HT1080 (cell line): ENCODE measurements around the gene MOAP1. TPM values are rescaled to one million over a fixed set of nuclear protein-coding genes. Genes with fewer than 3 reads are reported as not detected.
"Not testable (repeated sequence)": the region's sequence is repeated elsewhere in the genome, so short reads cannot be mapped to it uniquely, and the experiment has no call there.

Experiments
- DNase-seq: peaks from one replicate; pipeline ENCODE4 v3.0.0-alpha.2; 2015; ENCODE audit warnings: low read depth
- total RNA-seq: library from RNA; depleted of rRNA; stranded (reverse); fragments of >200 nt; shearing (Covaris generic); gene quantifications from 2 replicates; pipeline ENCODE4 v1.2.3, GENCODE V29; 2014

Gene MOAP1
- total RNA-seq, 1 experiment from 2014 or later, result 23.0 TPM

DNA sequence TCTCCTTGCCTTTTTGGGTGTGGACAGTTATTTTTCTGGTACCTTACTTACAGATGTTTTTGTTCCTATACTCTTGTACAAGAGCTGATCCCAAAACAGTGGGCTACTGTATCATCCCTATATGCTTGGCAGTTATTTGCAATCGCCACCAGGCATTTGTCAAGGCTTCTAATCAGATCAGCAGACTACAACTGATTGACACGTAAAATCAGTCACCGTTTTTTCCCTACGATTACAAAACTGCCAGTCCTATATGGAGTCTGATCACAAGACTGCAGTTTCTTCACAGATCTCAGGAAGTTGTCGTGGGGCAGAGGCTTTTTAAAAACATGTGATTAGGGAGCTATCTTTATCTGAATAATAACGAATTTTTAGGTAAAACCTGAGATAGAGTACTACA, 1.8 kb upstream of the MOAP1 start:
- no peak for DNase-seq

DNA sequence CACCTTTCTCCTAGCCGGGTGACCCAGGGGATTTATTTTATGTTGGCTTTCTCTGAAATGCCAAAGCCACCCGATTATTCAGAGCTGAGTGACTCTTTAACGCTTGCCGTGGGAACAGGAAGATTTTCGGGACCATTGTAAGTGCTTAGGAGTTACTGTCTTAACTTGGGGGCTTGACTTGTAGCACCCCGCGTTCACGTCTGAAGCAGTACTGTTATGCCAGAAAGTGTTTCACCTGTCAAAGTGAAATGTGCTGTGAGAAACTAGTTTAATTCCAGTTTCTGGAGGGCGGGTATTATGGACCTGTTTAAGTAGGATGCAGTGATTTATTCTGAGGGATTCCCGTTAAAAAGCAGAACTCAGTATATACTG, 638 bp upstream of the MOAP1 start:
- DNase-seq, result no peak

DNA sequence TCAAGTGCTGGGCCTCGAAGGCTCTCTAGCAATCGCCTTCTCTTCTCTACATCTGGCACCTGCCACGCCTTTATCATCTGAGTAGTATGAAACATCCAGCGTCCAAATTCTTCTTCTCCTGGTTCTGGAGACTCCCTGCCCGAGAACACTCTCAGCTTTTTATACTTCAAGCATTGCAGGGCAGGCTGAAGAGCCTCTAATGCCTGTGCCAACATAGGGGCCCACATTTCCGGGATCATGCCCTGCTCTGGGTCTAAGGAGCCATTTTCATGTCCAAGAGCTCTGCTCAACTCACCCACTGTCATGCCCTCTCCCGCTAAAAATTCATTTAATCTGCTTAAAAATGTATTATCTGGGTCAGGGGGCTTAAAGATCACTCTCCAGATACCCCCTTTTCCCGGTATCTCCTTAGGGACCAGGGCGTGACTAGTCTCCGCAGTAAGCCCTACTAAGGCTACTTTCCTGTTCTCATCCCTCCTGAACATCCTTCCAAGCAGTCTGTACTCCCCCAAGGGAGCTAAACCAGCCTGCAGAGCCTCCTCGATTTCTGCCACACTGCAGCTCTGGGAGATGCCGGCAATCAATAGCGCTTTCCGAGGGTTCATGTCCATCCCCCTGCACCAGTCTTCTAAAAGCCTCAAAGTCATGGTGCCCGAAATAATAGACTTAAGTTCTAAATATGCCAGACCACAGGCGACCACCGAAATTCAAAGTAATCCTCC, 940 bp downstream of the MOAP1 start:
- no peak for DNase-seq

DNA sequence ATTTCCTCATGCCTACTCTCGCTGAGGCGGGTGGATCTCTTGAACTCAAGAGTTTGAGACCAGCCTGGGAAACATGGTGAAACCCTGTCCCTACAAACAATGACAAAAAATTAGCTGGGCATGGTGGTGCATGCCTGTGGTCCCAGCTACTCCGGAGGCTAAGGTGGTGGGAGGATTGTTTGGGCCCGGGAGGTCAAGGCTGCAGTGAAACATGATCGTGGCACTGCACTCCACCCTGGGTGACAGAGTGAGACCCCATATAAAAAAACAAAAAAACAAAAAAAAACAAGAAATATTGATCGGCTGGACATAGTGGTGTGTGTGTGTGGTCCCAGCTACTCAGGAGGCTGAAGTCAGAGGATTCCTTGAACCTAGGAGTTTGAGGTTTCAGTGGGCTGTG, 9.2 kb downstream of the MOAP1 start:
- DNase-seq, result no peak

DNA sequence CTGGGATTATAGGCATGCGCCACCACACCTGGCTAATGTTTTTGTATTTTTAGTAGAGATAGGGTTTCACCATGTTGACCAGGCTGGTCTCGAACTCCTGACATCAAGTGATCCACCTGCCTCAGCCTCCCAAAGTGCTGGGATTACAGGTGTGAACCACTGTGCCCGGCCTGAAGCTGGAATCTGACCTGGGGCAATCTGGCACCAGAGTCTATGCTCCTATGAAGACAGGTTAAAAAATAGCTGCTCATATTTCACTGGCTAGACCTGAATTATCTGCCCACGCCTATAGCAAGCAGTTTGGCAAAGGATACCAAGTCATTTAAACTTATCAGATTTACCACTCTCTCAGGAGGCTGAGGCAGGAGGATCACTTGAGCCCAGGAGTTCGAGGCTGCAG, 10.0 kb downstream of the MOAP1 start:
- not testable (repeated sequence) for DNase-seq

DNA sequence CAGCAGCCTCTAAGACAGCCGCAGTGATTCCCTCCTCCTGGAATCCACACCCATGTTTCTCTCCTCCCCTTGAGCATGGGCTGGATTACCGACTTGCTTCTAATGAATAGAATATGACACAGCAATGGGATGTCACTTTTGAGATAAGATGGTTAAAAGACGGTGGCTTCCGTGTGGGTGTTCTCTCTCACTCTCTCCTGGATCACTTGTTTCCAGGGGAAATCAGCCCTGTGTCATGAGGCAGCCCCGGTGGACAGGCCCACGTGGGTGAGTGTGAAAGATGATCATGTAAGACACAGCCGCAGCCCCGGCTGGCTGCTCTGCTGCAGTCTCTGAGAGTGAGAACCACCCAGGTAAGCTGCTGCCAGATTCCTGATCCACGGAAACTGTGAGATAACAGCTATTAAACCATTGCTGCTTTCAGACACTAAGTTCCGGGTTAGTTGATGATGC, 10.7 kb downstream of the MOAP1 start:
- DNase-seq, result no peak

DNA sequence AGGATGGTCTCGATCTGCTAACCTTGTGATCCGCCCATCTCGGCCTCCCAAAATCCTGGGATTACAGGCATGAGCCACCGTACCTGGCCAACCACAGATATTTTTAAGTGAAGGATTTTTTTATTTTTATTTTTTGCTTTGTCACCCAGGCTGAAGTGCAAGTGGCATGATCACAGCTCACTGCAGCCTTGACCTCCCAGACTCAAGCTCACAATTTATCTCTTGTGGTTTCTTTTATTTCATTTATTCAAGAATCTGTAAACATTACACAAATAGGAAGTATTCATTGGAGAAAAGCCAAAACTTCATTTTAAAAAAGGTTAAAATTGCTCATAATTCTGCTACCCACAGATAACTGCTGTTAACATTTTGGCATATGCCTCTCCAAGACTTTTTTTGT, 13.3 kb downstream of the MOAP1 start:
- no peak for DNase-seq

DNA sequence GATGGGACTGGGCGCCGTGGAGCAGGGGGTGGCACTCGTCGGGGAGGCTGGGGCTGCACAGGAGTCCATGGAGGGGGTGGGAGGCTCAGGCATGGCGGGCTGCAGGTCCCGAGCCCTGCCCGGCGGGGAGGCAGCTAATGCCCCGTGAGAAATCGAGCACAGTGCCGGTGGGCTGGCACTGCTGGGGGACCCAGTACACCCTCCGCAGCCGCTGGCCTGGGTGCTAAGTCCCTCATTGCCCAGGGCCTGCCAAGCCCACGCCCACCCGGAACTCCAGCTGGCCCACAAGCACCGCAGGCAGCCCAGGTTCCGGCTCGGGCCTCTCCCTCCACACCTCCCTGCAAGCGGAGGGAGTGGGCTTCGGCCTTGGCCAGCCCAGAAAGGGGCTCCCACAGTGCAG, 14.6 kb downstream of the MOAP1 start:
- DNase-seq, result not testable (repeated sequence)

DNA sequence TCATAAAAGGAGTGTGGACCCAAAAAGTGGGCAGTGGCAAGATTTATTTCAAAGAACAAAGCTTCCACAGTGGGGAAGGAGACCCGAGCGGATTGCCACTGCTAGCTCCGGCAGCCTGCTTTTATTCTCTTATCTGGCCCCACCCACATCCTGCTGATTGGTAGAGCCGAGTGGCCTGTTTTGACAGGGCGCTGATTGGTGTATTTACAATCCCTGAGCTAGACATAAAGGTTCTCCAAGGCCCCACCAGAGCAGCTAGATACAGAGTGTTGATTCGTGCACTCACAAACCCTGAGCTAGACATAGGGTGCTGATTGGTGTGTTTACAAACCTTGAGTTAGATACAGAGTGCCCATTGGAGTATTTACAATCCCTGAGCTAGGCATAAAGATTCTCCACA, 15.1 kb downstream of the MOAP1 start:
- not testable (repeated sequence) for DNase-seq

DNA sequence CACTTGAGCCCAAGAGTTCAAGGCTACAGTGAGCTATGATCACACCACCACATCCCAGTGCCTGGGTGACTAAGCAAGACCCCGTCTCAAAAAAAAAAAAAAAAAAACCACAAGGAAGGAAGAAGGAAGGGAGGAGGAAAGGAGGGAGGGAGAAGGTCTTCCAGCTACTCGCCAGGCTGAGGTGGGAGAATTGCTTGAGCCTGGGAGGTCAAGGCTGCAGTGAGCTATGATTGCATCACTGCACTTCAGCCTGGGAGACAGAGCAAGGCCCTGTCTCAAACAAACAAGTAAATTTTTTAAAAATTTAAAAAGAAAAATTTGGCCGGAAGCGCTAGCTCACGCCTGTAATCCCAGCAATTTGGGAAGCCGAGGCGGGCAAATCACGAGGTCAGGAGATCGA, 16.1 kb downstream of the MOAP1 start:
- DNase-seq, result peak; percentile 39

DNA sequence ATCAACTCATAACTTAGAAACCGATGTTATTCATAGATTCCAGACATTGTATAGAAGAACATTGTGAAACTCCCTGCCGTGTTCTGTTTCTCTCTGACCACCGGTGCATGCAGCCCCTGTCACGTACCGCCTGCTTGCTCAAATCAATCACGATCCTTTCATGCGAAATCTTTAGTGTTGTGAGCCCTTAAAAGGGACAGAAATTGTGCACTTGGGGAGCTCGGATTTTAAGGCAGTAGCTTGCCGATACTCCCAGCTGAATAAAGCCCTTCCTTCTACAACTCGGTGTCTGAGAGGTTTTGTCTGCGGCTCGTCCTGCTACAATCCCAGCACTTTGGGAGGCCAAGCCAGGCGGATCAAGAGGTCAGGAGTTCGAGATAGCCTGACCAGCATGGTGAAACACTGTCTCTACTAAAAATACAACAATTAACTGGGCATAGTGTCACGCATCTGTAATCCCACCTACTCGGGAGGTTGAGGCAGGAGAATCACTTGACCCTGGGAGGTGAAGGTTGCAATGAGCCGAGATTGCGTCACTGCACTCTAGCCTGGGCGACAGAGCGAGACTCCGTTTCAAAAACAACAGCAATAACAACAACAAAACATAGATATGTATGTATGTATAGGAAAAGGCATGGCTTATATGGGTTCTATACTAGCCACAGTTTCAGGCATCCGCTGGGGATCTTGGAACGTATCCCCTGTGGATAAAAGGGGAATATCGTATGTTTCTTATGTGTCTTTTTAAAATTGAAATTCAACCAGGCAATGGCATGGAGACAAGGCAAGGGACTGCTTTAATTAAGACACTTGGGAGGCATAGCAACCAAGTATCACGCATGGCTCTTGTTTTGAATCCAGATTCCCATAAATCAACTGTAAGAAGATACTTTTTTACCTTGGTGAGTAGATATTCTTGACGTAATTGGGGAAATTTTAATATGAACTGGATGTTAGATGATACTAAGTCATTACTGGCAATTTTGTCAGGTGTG, 19.1 kb downstream of the MOAP1 start:
- DNase-seq, result not testable (repeated sequence)

DNA sequence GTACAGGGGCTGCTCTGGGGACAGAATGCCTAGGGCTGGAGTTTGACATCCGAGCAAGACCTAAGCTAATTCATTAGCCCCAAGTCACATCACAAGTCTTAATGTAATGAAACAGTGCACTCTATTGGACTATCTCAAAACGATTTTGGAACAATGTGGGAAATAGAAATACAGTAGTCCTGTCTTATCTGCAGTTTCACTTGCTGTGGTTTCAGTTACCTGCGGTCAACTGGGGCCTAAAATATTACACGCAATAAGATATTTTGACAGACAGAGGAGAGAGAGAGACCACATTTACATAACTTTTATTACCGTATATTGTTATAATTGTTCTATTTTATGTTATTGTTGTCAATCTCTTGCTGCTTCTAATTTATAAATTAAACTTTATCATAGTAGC, 21.1 kb downstream of the MOAP1 start:
- DNase-seq, result no peak

DNA sequence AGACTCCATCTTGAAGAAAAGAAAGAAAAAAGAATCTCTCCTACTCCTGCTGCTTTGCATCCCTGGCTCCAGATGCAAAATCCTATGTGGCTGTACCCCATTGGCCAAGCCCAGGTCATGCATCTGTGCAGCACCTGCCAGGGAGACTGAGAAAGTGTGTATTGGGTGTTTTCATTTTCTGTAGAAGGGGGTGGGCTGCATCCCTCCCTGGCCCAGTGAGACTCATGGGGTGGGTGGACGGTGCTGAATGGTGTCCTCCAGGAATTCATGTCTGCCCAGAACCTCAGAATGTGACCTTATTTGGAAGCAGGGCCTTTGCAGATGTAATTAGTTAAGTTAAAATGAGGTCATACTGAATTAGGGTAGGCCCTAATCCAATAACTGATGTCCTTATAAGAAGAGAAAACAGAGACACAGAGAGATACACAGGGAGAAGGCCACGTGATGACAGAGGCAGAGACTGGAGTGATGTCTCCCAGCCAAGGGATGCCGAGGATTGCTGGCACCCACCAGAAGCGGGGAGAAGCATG, 23.2 kb downstream of the MOAP1 start:
- no peak for DNase-seq

DNA sequence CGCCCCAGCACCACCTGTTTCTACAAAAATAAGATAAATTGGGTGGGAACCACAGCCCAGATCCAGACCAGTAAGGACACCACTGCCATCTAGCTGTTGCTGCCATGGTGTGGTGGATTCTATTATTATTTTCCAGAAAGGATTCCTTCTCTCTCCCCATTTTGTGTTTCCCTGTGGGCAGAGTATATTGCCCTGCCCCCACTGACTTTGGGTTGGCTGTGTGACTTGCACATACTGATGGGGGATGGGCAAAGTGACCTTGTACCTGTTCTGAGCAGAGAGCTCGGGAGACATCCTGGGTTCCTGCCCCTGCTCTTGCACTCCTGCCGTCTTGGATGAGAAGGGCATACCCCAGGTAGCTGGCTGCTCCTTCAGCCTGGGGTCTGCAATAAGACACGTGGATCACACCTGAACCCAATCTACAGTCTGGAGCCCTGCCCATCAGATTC, 24.3 kb downstream of the MOAP1 start:
- DNase-seq, result no peak

DNA sequence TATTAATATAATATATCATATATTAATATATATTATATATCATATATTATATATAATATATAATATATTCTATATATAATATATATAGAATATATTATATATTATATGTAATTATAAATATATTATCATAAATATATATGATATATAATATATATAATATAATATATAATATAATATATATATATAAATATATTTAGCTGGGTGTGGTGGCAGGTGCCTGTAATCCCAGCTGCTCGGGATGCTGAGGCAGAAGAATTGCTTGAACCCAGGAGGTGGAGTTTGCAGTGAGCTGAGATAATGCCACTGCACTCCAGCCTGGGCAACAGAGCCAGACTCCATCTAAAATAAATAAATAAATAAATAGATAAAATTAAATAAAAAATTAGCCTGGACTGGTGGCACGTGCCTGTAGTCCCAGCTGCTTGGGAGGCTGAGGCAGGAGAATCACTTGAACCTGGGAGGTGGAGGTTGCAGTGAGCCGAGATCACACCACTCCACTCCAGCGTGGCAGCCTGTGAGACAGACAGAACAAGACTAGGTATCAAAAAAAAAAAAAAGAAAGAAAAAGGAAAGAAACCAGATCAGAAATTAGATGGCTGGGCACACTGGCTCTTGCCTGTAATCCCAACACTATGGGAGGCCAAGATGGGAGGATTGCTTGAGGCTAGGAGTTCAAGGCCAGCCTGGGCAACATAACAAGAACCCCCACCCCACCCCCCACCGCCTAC, 24.9 kb downstream of the MOAP1 start:
- DNase-seq, result not testable (repeated sequence)

DNA sequence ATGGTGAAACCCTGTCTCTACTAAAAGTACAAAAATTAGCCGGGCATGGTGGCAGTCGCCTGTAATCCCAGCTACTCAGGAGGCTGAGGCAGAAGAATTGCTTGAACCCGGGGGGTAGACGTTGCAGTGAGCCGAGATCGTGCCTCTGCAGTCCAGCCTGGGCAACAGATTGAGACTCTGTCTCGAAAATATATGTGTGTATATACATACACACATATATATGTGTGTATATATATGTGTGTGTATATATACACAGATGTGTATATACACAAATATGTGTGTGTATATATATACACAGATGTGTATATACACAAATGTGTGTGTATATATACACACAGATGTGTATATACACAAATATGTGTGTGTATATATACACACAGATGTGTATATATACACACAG, 26.3 kb downstream of the MOAP1 start:
- DNase-seq, result not testable (repeated sequence)

DNA sequence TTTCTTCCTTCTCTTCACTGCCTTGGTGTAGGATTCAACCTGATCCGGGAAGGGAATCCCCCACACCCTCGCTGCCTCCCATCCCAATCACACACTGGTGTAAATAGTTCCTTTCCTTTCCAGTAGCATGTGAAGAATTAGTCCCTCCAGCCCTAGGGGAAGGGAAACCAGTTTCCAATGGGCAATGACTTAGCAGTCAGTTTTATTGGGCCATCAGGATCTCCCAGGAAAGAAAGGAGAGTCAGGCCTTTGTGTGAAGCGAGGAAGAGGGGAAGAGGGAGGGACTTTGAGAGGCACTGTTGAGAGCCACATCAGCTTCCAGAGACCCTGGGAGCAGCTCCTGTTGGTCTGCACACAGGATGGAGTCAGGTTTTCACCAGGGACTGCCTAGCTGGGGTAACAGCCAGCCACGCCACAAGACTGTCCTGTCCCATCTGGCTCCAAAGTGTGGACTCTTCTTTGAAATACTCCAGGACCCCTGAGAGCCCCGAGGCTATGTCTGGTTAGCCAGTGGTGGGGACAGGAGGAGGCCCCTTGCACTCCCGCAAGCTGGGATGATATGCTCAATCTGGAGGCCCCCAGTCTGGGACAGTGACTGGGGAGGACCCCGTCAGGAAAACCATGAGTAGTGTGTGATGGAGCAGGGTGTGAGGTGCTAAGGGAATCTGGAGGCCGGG, 27.9 kb downstream of the MOAP1 start:
- no peak for DNase-seq

DNA sequence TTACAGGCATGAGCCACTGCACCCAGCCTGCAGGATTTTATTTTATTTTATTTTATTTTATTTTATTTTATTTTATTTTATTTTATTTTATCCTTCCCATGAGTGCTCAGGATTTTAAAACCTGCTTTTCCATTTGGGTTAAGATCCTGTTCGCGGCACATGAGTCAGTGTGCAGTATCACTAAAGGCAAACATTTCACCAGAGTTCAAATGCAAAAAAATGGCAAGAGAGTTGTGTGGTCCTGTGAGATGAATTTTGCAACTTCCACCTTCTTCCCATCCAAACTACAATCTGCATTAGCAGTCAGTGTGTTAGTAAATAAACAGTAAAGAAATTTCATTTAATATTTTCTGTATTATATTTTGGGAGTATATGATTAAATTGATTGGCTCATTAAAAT, 29.0 kb downstream of the MOAP1 start:
- no peak for DNase-seq

DNA sequence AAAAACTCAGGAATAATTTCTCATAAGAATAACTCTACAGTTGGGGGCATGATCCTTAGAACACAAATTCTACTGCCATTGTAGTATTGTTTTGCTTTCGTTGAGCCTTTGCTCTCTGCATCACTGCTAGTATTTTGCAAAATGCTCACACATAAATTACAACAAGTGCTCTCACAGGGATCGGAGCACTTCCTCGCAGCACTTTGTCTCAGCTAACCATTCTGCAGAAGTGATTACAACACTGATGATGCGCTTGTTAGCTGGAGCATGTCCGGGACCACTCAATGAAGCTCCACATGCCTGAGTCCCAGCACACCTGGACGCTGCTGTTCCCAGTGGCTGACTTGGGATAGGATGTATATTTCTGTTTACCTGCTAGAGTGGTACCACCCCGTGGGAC, 31.6 kb downstream of the MOAP1 start:
- no peak for DNase-seq

DNA sequence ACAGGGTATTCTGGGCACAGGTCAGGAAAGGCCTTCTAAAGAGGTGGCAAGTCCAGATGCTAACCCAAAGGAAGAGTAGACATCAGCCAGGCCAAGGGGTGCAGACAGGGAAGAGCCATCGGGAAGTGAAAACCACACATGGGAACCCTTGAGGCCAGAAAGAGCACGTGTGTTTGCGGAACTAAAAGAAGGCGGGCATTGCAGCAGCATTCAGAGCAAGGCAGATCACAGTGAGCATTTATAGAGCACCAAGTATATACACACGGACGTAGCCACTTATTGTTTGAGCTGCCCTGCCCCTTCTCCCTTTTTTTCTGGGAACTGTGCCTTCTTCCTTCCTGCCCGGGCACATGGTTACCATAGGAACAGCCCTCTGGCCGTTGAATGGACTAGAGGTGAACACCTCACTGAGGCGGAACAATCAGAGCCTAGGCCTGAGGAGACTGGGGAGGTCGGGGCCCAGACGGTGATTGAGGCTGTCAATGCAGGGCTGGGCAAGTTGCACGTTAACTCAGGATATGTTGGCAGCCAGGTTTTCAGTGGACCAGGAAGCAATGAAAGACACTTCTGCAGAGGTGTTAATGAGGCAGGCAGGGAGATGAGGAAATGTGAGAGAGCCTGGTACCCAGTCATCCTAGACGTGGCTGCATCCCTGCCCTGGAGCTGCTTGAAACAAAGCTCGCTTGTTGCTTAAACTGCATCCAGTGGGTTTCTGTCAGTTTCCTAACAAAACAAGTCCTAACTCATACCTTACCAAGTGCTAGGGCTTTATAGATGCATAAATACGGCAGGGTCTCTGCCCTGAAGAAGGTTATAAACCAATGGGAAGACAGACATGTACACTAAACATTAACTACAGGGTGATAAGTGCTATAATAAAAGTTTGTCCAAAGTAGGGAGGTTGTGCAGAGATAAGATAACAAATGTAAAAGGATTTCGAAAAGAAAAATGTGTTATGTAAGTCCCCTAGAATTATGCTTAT, 34.2 kb downstream of the MOAP1 start:
- no peak for DNase-seq
